Measurements from ENCODE around the gene CTAG1A. TPM values are rescaled to one million over a fixed set of nuclear protein-coding genes. Genes with fewer than 3 reads are reported as not detected.

CTAG1A gene
- total RNA-seq, 1 experiment from 2014 or later: not detected

DNA sequence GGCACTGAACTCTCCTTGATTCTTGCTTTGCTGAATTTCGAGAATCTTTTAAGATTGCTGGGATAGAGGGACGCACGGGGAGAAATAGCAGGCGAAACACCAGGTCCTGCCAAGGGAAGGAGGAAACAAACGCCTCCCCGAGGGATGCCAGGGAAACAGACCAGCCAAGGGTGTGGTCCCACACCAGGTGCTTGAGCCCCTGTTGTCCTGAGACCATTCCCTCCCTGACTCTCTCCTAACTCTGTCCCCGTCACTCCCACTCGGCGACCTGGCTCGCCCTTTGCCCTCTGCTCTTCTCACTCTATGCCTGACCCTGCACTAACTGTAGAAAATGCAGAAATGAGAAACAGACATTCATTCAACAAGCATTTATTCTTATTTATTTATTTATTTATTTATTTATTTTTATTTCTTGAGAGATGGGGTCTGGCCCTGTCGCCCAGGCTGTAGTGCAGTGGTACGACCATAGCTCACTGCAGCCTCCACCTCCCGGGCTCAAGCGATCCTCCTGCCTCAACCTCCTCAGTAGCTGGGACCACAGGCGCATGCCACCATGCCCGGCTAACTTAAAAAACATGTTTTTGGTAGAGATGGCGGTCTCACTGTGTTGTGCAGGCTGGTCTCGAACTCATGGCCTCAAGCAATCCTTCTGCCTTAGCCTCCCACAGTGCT, 18.0 kb downstream of the CTAG1A start:
- WGBS (ENCODE audit: extremely low coverage, insufficient read length, low lambda C conversion rate): no CpG with 5 or more reads among the region's 18 CpGs
- Histone ChIP-seq H3K23me2 (ENCODE audit: insufficient read length, low read depth, low read length, poor library complexity, severe bottlenecking) (no peaks in the 10 kb centered on the region), H3K4ac (ENCODE audit: low read depth, low read length) (no peak overlapping the region), H3K23ac (ENCODE audit: insufficient read length, low read depth, low read length) (no peak overlapping the region), H2AK5ac (ENCODE audit: insufficient read length, low read length) (no peak overlapping the region), H2BK20ac (ENCODE audit: low read depth, low read length, poor library complexity, severe bottlenecking) (no peak overlapping the region), H3K79me2 (ENCODE audit: insufficient read depth, low read length) (no peaks in the 10 kb centered on the region), H2BK5ac (ENCODE audit: insufficient read length, low read length) (no peak overlapping the region), H3T11ph (ENCODE audit: low read length) (no peak overlapping the region), H3K9ac (ENCODE audit: extremely low read depth, insufficient read length, low read length) (no peak overlapping the region), H4K91ac (ENCODE audit: insufficient read length, low read depth, low read length) (no peak overlapping the region), H2BK12ac (ENCODE audit: insufficient read length, low read depth, low read length) (no peak overlapping the region), H3K27ac (ENCODE audit: insufficient read length, low read depth, low read length) (no peak overlapping the region), H3K9me3 (ENCODE audit: control insufficient read depth, low read depth, low read length) (peaks cover 59% of the 10 kb centered on the region), H3K56ac (ENCODE audit: insufficient read length, low read depth, low read length) (no peak overlapping the region), H3K27me3 (ENCODE audit: insufficient read depth, low read length) (no peaks in the 10 kb centered on the region), H2BK120ac (ENCODE audit: low read depth, low read length, poor library complexity, severe bottlenecking) (no peak overlapping the region), H3K4me2 (ENCODE audit: insufficient read depth, insufficient read length, low read length) (no peak overlapping the region), H3K18ac (ENCODE audit: insufficient read length, low read depth, low read length) (no peak overlapping the region), H4K5ac (ENCODE audit: insufficient read length, low read depth, low read length) (no peak overlapping the region), H2AFZ (ENCODE audit: low read length) (no peak overlapping the region), H3K4me1 (ENCODE audit: insufficient read depth, low read length) (no peaks in the 10 kb centered on the region), H4K8ac (replicated peaks; ENCODE audit: insufficient read length, low read depth, low read length) (no peak overlapping the region), H4K20me1 (ENCODE audit: control insufficient read depth, insufficient read depth, insufficient read length) (no peaks in the 10 kb centered on the region), H3K14ac (ENCODE audit: insufficient read depth, low read length) (no peak overlapping the region), H3K79me1 (ENCODE audit: insufficient read depth, low read depth, low read length, poor library complexity, severe bottlenecking) (no peaks in the 10 kb centered on the region), H2BK15ac (ENCODE audit: low read depth, low read length) (no peak overlapping the region)
- TF ChIP-seq, protein P1, sequence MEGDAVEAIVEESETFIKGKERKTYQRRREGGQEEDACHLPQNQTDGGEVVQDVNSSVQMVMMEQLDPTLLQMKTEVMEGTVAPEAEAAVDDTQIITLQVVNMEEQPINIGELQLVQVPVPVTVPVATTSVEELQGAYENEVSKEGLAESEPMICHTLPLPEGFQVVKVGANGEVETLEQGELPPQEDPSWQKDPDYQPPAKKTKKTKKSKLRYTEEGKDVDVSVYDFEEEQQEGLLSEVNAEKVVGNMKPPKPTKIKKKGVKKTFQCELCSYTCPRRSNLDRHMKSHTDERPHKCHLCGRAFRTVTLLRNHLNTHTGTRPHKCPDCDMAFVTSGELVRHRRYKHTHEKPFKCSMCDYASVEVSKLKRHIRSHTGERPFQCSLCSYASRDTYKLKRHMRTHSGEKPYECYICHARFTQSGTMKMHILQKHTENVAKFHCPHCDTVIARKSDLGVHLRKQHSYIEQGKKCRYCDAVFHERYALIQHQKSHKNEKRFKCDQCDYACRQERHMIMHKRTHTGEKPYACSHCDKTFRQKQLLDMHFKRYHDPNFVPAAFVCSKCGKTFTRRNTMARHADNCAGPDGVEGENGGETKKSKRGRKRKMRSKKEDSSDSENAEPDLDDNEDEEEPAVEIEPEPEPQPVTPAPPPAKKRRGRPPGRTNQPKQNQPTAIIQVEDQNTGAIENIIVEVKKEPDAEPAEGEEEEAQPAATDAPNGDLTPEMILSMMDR (conservative IDR thresholded peaks at IDR 0.05): no peak
- DNase-seq: no peak
- Mint-ChIP-seq H3K4me1 (peaks cover 7 to 10% of the 10 kb centered on the region in 2 experiments), H3K27ac (no peak overlapping the region), H3K9me3 (peaks cover 73% of the 10 kb centered on the region in 2 experiments), H3K36me3 (ENCODE audit: insufficient read depth in 1 of 3, low read depth in 3 of 3) (peaks cover 4 to 9% (median 5%) of the 10 kb centered on the region in 3 experiments), H3K4me3 (peak overlapping the region in 1 of 2 experiments; percentile 57; a peak in 2 of 5 replicates), H3K27me3 (ENCODE audit: low read depth) (peaks cover 2% of the 10 kb centered on the region)
